GM21423 (cell line): Measurements from ENCODE around the gene PDZD7.

Experiments
- ATAC-seq: cut with Tn5 transposase; IDR thresholded peaks from one replicate; pipeline ENCODE4 v1.9.1; 2021; ENCODE audit warnings: mild to moderate bottlenecking, moderate library complexity; ENCODE audit not compliant: unreplicated experiment

PDZD7 gene

DNA sequence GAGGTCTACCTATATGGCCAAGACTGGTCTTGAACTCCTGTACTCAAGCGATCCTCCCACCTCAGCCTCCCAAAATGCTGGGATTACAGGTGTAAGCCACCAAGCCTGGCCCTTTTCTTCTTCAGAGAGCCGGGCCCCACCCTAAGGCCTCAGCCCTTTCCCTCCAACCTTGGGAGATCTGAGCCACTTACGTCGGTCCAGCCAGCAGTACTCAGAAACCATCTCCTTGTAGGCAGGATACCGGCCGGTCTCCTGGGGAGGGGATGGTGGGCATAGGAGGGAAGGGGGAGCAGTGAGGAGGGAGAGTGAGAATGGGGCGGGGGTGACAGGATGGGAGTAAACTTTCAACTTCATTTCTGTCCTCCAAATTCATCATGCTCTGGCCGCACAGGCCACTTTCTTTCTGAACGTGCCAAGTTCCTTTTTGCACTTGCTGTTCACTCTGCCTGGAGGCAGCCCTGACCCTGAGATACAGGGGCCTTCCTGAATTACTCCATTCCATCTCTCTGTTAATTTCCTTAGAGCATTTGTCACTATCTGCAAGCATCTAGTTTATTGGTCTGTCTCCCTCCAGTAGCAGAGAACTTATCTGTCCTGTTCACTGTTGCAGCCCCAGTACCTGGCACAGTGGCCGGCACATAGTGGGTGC is 10.4 kb downstream of the PDZD7 start:
- no peak for ATAC-seq

DNA sequence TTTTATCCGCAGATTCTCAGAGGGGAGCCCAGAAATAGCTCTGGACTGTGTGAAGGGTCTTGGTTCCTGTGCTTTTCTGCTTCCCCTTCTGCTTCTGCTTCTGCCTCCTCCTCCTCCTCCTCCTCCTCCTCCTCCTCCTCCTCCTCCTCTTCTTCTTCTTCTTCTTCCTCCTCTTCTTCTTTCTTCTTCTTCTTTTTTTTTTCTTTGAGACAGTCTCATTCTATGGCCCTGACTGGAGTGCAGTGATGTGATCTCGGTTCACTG is 11.6 kb downstream of the PDZD7 start:
- no peak for ATAC-seq

DNA sequence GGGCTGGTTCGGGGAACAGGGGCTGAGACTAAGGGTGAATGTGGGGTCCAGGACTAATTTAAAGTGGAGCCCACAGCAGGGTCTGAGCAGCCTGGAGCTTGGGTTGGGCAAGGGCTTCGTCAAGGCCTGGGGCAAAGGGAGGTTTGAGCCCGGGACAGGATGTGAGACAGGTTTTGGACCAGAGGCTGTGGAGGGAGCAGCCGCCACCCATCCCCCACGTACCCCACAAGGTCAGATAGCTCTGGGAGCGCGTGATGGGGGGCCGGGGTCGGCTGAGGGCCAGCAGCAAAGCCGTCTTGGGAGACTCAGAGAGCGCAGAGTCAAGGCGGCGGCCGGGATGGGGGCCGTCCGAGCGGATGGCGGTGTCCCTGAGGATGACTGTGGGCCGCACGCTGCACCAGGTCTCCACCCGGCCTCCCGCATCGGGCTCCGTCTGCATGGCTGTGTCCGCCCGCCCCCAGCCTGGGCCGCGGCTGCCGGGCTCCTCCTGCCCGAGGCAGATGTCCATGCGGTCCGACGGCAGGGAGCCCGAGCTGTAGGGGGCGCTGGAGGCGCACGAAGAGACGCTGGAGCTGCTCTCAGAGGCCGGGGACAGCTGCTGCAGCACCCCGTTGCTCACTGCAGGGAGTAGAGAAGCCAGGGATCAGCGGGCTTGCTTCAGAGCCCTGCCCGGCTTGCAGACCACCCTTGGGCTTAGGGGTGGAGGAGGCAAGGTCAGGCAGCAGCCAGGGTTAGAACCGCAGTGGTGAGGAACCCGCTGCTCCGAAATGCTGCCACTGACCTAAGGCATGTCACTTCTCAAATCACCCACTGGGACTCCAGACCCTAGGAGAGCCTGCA is 12.1 kb downstream of the PDZD7 start:
- ATAC-seq = no peak

DNA sequence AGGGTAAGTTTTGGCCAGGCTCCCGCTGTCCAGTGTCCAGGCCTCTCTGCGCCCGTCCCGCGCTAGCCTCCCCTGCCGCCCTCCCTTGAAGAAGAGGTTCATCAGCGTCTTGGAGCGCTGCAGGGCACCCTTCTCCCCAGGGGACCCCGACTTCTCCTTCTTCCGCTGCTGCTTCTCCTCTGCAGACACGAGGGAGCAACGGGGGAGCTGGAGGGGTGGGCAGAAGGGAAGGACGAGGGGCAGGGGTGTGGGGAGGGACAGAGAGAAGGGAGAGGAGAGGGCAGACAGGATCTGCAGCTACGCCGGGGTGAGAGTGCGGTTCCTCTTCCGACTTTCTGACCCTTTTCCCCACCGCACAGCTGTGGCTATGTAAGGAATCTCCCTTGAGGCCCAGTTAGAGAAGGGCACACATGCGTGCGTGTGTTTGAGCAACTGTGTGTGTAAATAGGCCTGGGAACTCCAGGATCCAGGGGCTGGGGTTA is 12.8 kb downstream of the PDZD7 start:
- no peak for ATAC-seq

DNA sequence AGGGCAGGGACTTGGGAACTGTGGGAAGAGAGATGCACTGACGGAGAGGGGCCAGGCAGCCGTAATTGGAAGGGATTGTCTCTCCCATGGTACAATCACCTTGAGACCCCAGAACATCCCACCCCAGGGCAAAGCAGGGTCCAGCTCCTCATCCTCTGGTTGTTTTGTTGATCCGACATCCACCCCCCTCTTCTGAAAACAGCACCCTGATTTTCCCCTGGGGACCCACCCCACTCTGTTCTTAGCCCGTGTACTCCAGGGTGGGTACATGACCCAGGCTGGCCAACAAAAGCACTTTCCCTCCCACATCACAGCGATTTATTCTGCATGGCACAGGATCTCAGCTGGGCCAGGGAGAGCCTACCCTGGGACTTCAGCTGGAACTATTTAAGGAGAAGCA is 14.1 kb downstream of the PDZD7 start:
- ATAC-seq = no peak

DNA sequence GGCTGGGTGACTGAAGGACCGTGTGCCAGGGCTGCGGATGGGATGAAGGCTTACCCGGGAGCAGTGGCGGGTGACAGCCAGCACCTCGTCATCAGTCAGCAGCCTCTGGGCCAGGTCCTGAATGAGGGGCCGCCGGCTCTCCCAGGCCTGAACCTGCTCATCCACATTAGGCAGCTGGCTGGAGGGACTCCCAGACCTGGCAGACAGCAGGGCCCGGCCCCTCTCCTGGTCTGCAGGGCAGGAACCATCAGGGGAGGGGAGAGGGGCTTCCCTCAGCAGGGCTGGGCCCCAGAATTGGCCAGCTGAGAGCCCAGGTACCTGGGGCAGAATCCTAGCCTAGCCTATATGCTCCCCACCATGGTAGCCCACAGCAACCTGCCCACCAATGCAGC is 15.4 kb downstream of the PDZD7 start:
- ATAC-seq = no peak

DNA sequence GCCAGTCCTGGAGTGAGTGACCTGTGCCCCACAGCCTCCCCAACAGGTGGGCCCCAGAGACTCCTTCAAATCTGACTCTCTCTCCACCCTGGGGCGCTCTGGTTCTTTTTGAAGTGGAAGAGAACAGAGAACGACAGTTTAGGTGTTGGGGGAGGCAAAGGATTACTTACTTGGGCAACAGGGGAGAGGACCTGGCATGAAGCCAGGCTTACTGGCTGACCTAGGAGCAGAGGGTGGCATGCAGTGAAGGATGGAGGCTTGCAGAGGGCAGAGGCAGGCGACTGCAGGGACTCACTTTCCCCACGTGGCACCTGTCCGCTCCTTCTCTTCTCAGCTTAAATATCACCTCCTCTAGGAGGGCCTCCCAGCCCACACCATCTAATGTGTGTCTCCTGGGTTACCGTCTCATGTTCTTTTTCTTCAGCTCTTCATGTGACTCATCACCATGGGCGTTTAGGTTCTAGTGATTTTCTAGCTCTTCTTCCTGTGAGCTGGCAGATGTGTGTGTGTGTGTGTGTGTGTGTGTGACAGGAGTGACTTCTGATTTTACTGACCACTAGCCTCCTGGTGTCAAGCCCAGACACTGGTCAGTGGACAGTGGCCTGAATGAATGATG is 15.9 kb downstream of the PDZD7 start:
- ATAC-seq = no peak

DNA sequence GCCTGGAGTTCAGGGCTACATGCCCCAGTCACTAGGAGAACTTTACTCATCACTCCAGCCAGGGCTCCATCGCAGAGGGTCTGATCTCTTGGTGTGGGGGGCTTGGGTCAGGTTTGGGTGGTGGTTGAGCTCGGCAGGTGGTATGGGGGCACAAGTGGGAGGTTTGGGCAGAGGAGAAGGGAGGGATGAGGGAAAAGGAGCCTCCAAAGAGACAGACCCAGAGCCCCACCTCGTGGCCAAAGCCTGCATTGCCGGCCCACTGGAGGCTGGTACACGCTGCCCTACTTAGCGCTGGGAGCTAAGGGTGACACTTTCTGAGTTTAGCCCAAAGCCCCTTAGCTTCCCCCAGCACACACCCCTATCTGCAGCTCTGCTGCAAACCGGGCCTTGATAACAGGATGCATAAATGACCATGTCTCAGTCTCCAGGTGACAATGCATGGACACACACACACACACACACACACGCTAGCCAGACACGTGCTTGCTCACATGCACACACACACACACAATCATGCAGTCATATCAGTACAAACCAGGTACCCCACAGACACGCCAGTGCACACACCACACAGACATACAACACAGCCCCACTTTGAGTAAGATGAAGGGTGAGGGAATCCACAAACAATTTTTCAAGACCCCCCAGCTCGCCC is 16.6 kb downstream of the PDZD7 start:
- no peak for ATAC-seq

DNA sequence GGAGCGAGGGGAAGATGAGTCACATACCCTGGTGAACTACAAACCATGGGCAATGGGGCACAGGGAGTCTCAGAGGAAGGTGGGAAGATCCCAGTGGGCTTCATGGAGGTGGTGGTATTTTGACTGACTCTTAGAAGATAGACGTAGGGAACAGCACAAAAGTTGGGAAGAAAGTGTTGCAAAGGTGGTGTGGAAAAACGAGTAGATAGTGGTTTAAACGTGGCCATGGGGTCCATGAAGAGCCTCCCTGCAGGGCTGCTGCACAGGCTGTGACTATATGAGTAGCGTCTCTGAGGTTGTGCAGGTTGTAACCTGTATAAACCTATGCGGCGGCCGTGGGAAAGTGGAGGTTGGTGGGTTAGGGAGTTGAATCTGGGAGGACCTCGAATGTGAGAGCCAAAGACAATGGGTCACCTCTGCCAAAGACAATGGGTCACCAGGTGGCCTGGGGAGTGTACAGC is 17.5 kb downstream of the PDZD7 start:
- no peak for ATAC-seq

DNA sequence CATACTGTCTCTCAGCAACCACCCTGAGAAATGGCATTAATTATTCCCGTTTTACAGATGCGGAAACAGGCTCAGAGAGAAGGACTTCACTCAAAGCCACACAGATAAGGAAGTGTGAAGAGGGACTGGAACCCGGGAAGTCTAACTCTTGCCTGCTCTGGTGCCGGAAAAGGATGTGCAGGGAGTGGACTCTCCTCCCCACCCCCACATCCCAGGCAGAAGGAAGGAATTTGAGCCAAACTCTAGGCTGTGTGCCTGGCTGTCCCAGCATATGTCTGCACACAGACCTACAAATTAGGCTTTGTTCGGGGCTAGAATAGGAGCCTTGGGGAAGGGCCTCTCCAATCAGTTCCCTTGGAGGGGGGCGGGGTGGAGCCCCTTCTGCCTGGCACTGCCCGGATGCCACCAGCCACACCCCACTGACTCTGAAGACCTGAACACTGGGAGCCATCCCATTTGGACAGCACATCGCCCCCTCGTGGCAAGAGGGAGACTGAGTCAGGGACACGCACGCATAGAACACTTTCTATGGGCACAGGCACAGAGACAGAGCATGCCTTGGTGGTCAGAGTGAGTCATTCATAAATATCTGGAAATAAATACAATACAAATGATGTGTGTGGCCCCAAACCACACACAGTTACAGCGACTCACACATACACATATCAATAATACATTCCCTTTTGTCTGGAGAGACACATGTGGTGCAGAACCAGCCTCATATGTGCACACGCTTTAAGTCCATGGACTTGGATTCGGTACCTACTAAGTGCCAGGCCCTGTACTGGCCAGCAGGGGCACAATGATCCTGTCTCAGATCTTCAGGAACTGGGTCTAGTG is 18.2 kb downstream of the PDZD7 start:
- peak; percentile 75 for ATAC-seq

DNA sequence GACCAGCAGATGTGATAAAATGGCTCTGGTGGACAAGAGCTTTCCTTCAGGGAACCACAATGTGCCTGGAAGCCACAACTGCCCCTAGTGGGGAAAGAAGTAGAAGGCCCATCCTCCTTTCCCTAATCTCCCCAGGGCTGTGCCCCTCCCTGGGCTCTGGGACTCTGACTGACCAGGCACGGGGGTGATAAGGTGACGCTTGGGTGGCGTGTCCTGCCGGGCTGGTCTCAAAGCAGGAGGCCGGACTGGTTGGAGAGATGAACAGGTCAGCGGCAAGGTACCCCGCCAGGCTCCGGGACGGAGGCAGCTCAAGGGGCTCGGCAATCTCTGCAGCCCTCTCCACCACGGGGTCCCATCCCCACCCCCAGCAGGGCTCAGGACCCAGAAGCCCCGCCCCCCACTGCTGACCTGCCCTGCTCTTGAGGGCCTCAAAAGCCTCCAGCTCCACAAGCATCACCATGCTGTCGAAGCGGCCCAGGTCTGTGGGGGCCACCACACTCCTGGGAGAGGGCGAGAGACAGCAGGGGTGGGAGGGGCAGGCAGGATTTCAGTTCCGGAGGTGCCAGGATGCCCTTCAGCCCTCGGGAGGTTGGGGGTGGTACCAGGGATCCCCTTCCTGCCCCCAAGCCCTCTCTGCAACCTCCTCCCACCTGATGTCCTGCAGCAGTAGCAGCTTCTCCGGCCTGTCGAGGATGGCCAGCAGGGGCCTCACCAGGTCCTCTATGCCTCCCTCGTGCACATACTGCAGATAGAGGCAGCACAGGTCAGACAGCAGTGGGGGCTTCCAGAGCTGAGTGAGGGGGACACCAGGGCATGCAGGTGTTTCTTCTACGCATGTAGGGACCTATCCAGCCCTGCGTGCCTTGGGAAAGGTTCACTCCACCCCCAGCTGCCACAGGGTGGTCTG is 19.2 kb downstream of the PDZD7 start:
- ATAC-seq = no peak

DNA sequence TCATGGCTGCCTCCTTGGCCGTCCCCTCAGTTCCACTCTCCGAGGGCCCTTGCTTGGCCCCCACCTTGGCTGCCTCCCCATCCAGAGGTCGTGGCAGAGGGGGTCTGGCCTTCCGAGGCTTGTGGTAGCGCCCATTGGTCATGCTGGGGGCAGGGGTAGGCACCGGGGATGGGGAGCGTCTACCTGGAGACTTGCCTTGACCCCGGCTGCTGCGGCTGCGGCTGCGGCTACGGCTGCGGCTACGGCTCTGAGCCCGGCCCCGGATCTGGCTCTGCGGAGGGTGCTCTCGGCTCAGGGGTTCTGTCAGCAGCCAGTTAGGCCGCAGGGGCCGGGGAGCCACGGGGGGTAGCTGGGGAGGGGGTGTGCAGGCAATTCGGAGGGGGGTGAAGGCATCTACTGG is 20.6 kb downstream of the PDZD7 start:
- ATAC-seq = no peak

DNA sequence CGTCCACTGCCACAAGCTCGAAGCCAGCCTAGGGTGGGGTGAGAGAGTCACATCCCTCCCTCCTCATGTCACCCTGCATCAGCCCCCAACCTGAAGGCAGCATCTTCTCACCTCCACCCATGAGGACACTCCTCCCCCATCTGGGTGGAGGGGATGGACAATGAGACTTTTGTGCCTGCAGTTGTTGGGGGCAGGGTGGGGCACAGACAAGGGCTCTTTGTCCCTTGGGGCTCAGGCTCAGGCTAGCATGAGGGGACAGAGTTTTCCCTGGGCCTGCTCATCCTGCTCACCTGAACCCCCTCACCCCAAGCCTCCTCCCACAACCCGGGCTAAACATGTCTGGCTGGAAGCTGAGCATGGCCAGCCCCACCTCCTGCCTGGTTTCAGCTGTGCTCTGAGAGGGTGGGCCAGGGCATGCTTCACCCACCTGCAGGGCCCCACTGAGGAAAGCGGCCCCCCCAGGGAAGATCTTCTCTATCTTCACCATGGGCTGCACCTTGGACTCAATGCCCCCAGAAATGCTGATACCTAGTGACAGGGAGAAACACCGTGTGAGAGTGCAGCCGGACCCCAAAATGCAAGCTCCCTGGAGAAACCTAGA is 22.0 kb downstream of the PDZD7 start:
- ATAC-seq = no peak

DNA sequence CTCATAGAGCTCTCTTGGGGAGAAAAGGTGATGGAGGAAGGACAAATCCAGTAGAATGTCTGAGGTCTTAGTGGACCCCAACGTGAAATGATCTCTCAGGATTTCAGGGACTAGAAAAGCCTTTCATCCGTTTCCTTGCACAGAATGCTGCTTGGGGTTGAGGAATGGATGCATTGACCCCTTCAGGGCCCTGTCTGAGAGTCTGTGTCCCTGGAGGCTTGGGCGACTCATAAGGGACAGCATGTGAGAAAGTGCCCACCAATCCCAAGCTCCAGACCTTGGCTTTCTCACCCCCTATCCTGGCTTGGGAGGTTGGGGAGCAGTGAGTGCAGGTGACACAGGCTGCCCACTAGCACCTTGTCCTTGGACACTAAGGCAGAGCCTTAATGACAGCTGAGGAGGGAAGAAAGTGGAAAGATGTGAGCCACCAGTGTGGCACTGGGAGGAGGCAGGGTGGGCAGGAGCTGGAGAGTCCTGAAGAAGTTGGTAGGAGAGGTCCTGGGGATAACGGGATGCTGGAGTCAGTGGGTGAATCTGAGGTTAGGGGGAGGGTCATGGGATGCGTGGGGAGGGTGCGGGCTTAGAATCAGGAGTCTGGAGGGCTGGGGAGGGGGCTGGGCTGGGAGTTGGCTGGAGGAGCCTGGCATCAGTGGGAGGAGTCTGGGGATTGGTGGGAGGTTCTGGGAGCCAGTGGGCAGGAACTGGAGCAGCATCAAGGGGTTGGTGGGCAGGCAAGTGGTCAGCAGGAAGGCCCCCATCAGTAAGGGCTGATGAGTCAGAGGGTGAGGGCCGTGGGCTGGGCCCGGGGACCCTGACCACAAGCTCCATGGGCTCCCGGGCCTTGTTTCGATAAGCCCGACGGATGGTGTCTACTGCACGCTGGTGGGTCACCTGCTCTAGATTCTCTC is 22.8 kb downstream of the PDZD7 start:
- ATAC-seq = no peak

DNA sequence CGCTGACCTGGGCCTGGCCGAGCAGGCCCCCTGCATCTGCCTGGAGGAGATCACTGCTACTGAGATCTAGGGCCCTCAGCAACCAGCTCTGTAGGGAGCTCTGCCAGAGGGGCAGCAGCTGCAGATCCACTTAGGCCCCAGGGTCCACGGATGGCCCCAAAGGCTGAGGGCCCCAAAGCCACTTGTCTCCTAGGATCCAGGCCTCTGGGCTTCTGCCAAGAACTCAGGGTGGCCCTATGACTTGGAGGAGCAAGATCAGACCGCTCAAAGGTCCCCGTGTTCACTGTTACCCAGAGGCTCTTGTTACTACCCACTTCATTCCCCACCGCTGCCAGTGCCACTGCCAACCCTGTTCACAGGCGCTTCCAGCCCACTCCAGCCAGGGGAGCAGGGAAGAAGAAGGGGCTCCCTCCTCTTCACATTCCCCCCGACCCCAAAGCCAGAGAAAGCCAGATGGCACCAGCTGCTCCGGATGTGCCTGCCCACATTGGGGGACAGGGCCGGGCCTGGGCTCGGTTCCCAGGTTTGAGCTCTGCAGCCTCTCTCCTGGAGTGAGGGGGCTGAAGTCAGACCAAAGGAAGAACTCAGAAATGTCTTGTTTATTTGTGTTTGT is 23.7 kb downstream of the PDZD7 start:
- no peak for ATAC-seq

DNA sequence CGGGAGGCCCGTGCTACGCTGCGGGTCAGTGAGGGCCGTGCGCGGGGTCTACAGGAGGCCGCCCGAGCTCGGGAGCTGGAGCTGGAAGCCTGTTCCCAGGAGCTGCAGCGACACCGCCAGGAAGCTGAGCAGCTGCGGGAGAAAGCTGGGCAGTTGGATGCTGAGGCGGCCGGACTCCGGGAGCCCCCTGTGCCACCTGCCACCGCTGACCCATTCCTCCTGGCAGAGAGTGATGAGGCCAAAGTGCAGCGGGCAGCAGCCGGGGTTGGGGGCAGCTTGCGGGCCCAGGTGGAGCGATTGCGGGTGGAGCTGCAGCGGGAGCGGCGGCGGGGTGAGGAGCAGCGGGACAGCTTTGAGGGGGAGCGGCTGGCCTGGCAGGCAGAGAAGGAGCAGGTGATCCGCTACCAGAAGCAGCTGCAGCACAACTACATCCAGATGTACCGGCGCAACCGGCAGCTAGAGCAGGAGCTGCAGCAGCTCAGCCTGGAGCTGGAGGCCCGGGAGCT is 24.3 kb downstream of the PDZD7 start:
- no peak for ATAC-seq

DNA sequence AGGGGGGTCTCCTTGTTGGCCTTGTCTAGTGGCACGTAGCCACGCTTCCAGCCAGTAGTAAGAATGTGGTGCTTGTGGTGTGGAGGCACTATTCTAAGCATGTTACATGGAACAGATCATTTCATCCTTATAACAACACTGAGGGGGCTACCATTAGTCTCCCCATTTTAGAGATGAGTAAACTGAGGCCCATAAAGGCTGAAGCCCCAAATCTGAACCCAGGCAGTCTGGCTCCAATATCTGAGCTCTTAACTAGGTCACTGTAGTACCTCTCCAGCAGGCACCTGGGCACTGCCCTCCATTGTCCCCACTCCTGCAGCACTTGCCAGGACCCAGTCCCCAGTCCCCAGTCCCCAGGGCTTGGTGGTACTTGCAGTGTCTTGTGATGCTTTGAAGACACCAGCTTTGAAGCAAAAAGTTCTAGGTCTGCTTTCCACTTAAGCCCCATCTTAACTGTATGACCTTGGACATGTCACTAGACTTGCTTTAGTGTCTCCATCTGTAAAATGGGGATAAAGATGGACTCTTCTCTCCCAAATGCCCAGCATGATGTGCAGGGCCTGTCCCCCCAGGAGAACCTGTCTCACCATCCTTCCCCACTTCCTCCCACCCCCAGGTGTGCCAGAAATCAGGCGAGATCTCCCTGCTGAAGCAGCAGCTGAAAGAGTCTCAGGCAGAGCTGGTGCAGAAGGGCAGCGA is 24.9 kb downstream of the PDZD7 start:
- ATAC-seq = no peak
